Adipose tissue (tissue), 3 donors: Measurements from ENCODE around the gene MAPKAPK3. TPM values are rescaled to one million over a fixed set of nuclear protein-coding genes. Genes with fewer than 3 reads are reported as not detected.
"Not testable (repeated sequence)": the region's sequence is repeated elsewhere in the genome, so short reads cannot be mapped to it uniquely, and the experiment has no call there.

Experiments used
- H3K27ac ChIP-seq: one replicate; pipeline ENCODE4 v1.5.1; 2013; ENCODE audit warnings: low read depth, low read length
- WGBS, 3 donors: extraction: QIAGEN DNeasy Blood & Tissue Kit; methylation state at CpG; one replicate each; pipeline ENCODE4 v1.1.7; 2013; 5-methylcytosine and 5-hydroxymethylcytosine counted together
- polyA plus RNA-seq, 3 donors: library from polyadenylated mRNA; stranded (reverse); fragments of 200-250 nt; gene quantifications; one replicate each; pipeline ENCODE4 v1.2.3, GENCODE V29; 2013
- donor health status: healthy with polysubstance abuse.
- donor health status: Bipolar disorder and iron deficiency.
- donor health status: healthy.

The MAPKAPK3 gene
- polyA plus RNA-seq, 3 donors: 25.6 to 31.9 (median 30.6) TPM

DNA sequence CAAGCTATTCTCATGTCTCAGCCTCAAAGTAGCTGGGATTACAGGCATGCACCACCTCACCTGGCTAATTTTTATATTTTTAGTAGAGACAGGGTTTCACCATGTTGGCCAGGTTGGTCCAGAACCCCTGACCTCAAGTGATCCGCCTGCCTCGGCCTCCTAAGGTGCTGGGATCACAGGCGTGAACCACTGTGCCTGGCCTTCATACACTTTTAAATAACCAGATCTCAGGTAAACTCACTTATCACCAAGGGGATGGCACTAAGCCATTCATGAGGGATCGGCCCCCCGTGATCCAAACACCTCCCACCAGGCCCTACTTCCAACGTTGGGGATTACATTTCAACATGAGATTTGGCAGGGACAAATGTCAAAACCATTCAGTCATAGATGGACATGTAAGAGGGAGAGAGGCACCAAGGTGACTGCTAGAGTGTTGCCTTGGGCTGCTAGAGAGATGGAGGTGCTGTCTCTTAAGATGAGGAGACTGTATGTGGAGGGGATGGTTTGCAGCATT, 44.4 kb downstream of the MAPKAPK3 start:
- no peak overlapping the region for H3K27ac ChIP-seq
- WGBS, 3 donors: 63 to 82% (median 79%) methylated on average over 6 of the region's 6 CpGs

DNA sequence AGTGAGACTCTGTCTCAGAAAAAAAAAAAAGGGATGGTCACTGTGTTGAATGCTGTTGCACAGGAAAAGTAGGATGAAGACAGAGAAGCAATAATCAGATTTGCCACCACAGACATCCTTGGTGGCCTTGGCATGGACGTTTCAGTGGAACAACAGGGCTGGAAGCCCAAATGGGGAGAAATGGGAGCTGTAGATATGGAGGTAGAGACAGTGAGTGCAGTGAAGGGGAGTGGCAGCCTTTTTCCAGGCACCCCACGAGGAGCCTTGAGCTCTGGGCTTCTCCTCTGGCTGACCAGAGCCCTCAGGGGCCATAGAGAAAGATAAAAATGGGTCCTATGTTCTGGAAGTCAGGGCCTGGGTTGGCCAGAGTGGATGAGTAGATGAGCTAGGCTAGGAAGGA, 45.5 kb downstream of the MAPKAPK3 start:
- no peak overlapping the region for H3K27ac ChIP-seq
- 40 to 55% (median 53%) methylated on average over 2 of the region's 2 CpGs for WGBS, 3 donors

DNA sequence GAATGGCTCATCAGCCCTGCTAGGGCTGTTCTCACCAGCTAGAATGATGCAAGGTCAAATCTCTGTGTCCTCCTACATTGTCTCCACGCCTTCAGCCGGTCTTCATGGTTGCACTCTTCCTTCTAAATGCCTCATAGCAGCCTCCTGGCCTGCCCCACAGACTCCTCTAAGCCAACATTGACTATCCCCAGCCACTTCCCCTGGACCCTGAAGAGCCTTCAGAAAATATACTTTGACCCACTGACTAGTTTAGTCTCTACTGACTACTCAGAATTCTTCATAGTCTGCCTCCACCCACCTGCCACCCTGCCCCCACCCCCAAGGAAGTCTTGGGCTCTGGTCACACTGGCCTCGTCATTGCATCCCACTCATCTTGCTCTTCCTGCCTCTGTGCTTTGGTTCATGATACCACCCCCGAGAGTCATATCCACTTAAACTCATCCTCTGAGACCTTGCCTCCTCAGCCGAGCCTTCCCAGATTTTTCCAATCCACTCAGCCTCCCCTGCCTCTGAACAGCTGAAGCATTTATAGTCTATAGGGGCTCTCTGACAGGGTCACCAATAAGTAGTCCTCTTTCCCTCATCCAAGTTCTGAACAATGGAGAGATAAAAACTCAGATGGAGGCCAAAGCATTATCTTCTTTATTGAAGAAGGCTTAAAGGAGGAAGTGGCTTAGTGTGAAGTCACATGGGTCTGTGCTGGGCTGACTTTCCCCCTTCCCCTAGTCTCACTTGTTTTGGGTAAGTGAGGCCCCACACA, 48.3 kb downstream of the MAPKAPK3 start:
- WGBS, 3 donors: 72 to 85% (median 79%) methylated on average over 5 of the region's 5 CpGs

DNA sequence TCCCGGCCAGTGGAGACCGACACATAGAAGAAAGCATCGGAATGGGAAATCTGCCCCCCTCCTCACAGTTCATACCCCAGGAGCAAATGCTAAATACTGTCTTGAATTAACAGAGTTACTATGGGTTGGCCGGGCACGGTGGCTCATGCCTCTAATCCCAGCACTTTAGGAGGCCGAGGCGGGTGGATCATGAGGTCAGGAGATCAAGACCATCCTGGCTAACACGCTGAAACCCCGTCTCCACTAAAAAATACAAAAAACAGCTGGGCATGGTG, 48.8 kb downstream of the MAPKAPK3 start:
- not testable (repeated sequence) for H3K27ac ChIP-seq
- 72 to 90% (median 79%) methylated on average over 9 of the region's 9 CpGs for WGBS, 3 donors

More for the DNA sequence above, 48.3 kb downstream of the MAPKAPK3 start:
- no peak overlapping the region for H3K27ac ChIP-seq

DNA sequence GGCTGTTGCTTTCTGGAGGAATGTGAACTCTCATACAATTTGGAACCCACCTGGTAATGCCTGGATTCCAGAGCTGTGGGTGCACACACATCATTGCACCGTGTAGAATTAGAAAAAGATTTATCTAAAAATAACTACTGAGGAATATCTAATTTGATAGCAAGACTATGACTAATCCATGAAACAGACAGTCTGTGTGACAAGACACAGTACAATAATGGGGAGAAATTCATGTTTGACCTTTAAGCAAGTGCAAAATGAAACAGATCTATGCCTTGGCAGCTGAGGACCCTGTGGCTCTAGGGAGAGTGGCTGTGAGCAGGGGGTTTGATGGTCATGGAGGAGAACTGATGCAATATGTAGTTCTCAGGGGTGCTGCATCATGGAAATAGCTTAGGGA, 49.9 kb downstream of the MAPKAPK3 start:
- 42 to 46% (median 44%) methylated on average over 1 of the region's 1 CpG for WGBS, 3 donors
- H3K27ac ChIP-seq: no peak overlapping the region

DNA sequence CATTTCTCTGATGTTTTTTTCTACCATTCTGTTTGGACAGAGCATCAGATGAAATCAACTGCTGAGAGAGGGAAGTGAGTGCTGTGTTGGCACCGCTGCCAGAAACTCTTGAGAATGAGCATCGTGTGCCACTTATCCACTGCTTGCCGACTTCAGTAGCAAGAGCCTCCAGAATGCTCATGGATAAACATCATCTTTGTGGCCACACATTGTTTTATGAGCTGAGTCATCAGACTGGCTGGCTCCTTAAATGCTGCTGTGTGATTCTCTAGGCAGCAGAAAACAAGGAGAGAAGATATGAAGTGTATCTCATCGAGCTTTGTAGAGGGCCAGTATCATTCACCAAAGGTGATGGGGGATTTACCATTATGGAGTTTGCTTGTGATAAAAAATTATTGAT, 54.4 kb downstream of the MAPKAPK3 start:
- H3K27ac ChIP-seq: no peak overlapping the region
- 71 to 74% (median 72%) methylated on average over 4 of the region's 4 CpGs for WGBS, 3 donors

DNA sequence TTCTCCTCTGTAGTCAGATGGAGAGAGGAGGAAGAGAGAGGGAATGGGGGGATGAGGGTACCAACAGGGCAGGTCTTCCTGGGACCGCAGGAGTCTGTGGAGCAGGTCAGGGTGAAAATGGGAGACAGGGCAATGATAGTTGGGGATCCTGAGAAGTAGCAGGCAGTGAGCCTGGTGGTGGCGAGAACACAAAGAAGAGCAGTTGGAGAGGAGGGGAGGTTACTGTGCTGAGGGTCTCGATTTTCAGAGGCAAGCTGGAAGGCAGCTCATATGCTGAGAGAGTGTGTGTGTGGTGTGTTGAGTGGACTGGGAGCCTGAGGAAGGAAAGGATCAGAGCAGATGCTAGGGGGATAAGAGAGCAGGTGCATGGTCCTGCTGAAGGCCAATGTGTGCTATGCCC, 55.7 kb downstream of the MAPKAPK3 start:
- no peak overlapping the region for H3K27ac ChIP-seq
- 82 to 86% (median 83%) methylated on average over 3 of the region's 3 CpGs for WGBS, 3 donors

DNA sequence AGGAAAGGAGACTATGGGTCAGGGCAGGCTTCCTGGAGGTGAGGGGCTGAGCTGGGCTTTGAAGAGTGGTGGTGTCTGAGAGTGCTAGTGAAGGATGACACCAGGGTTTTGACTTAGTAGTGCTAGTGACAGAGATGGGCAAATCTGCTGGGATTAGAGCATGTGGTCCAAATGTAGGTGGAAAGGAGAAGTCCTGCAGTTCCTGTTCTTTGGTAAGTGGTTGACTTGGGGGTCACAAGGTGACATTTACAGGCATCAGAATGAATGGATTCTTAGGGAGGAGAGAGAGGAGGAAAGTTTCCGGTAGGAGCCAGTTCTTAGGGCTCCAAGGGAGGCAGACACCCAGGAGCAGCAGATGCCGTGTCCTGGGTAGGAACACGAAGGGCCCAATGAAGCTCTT, 57.0 kb downstream of the MAPKAPK3 start:
- WGBS, 3 donors: 35 to 48% (median 40%) methylated on average over 3 of the region's 3 CpGs
- no peak overlapping the region for H3K27ac ChIP-seq

DNA sequence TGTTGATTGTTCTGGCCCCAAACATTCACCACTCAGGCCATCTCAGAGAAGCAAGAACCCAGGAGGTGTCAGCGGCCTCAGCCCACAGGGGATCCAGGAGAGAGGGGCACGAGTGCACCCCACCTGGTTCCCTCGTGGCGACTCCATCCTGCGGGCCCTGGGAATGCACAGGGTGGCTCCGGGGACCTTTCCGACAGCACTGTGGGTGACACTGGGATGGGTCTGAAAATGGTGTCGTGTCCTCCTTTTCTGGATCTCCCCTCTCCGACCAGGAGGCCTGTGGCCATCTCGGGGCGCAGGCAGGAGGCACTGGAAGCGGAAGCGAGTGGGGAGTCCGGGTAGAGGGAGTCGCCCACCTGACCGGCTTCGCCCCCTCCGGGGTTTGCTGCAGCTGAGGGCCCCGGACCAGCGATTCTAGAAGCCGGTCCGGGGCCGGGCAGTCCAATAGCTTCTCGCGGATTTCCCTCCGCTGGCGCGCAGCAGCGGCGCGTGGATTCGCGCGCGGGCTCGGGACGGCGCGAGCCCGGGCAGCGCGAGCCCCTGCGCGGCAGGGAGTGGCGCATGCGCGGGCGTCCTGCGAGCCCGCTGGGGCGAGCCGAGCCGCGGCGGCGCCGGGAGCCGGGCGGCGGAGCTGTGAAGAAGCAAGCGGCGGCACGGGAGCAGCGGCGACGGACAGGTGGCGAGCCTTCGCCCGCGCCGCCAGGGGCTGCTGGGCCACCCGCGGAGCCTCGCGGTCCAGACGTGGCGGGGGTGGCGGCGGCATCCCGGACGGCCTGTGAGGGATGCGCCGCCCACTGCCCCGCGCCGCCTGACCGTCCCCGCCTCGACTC, 57.6 kb downstream of the MAPKAPK3 start, which contains the start of gene DOCK3:
TSS of gene DOCK3 (plus strand) at position 579 of the 830 bp plus-strand sequence. CDS start 337 bp downstream, outside the sequence.
- 3 to 4% (median 3%) methylated on average over 66 to 87 of the region's 89 CpGs for WGBS, 3 donors
- no peak within 1 kb of the TSS for H3K27ac ChIP-seq

DNA sequence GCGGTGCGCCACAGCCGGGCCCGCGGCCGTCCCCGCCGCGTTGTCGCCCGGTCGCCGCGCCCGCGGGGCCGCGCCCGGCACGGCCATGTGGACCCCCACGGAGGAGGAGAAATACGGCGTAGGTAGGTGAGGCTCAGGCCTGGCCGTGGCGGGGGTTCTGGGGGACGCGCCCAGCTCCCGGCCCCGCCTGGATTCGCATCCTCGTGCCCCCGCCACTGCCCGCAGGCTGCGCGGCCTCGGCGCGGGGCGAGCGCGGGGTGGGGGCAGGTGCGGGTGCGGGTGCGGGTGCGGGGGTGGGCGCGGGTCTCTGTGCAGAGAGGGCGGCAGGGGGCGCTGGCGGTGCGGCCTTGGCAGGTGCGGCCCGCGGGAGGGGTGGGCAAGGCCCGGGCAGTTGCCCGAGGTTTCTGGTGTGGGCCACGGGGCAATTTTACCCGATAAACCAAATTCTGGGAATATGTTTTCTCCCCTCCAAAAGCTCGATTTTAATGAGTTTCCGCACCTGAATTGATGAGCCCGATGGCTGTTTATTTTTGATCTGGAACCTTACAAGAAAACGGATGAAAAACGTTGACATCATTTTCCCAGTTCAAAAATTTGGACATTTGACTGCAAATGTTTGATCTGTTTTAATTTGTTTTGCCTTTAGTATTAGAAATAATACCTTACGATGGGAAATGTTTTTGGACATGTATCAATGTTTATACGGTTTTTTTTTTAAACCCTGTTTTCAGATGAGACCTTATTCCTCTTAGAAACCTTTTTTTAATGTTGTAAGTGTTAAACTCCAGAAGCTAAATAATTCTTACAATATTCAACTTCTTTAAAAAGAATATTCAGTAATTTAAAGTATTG, 58.5 kb downstream of the MAPKAPK3 start:
- H3K27ac ChIP-seq: no peak overlapping the region
- 3 to 4% (median 3%) methylated on average over 40 to 65 of the region's 65 CpGs for WGBS, 3 donors

DNA sequence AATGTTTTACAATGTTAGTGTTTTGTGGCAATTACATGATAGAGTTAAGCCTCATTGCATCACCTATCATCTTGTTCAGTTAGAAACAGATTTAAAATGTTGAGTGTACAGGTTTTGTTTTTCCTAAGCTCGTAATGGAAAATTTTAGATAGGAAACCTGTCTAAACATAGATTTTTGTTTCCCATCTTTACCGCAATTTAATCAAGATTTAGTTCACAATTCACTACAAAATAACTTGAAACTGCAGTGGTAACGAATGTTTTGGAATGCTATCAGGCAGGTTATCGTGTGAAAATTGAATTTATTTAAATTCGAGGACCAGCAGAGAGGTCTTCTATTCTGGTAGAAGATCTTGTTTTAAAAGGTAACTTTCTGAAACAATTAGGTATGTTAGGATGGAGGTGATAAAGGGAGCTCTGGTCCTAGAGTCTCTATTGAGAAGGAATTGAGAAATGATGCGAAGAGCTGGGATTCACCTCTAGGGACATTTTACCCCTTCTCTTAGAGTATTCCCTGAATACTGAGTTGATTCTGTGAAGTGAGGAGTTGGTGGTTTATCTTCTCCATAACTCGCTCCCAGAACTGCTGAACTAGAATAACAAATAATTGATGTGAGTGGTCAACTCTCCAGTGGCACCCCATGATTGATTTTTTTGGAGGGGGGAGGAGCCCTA, 59.2 kb downstream of the MAPKAPK3 start:
- H3K27ac ChIP-seq: no peak overlapping the region
- 68 to 83% (median 79%) methylated on average over 7 of the region's 7 CpGs for WGBS, 3 donors

DNA sequence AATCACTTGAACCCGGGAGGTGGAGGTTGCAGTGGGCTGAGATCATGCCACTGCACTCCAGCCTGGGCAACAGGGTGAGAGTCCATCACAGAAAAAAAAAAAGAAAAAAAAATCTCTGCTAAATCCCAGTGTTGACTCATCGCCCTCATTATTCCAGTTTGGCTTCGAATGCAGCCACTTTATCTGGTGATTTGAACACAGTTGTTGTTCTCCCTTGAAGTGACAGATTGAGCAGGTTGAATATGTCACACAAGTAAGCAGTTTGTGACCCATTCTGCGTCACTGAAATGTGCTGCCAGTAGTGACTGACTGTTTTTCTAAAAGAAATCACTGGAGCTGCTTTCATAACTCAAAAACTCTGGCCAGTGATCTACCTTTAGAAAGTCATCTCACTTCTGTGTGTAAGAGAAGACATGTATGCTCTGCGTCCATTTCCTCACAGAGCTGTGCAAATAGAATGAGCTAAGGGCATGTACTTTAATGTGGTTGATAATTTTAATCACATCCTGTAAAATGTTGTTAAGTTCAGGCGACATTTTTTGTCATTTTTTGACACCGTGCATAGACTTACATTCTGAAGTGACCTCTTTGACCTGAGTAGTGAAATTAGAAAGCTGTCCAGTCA, 70.3 kb downstream of the MAPKAPK3 start:
- no peak overlapping the region for H3K27ac ChIP-seq
- 61 to 81% (median 79%) methylated on average over 7 of the region's 7 CpGs for WGBS, 3 donors

DNA sequence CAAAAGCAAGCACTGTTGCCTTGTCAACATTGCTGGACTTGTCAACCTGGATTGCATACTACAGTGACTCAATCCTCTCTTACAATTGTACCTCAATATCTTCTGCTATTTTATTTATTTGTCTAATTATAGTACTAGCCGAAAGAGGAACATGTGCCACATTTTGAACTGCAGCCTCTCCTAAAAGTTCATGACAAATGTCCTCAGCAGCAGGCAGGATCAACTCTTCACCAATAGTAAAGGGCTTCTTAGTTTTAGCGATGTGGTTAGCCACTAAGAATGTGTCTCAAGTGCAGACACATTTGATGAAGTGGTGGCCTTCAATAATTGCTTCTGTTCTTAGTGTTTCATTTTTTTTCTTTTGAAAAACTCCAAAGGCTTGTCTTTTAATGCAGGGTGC, 71.0 kb downstream of the MAPKAPK3 start:
- WGBS, 3 donors: 75 to 83% (median 82%) methylated on average over 2 of the region's 2 CpGs

DNA sequence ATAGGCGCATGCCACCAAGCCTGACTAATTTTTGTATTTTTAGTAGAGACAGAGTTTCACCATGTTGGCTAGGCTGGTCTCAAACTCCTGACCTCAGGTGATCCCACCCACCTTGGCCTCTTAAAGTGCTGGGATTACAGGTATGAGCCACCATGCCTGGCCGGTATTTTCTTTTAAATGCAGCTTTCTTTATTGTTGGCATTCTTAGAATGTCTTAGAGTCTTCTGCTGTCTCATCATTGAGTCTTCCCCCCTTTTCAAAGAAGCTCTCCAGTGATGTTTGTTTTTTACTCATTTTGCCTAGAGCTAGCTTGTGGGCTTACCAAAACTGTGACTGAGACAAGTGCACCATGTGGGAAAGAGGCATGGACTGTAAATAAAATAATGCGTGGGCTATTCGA, 71.7 kb downstream of the MAPKAPK3 start:
- 82 to 90% (median 89%) methylated on average over 4 of the region's 4 CpGs for WGBS, 3 donors
- not testable (repeated sequence) for H3K27ac ChIP-seq

More for the DNA sequence above, 71.0 kb downstream of the MAPKAPK3 start:
- no peak overlapping the region for H3K27ac ChIP-seq

DNA sequence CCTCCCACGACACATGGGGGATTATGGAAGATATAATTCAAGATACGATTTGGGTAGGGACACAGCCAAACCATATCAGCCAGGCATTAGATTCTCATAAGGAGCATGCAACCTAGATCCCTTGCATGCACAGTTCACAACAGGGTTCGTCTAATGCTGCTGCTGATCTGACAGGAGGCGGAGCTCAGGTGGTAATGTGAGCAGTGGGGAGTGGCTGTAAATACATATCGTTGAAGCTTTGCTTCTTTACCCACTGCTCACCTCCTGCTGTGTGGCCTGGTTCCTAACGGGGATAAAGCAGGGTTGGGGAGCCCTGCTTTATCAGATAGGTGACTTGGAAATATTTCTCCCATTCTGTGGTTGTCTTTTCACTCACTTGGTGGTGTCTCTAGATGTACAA, 72.6 kb downstream of the MAPKAPK3 start:
- 35 to 50% (median 47%) methylated on average over 6 of the region's 6 CpGs for WGBS, 3 donors
- no peak overlapping the region for H3K27ac ChIP-seq

DNA sequence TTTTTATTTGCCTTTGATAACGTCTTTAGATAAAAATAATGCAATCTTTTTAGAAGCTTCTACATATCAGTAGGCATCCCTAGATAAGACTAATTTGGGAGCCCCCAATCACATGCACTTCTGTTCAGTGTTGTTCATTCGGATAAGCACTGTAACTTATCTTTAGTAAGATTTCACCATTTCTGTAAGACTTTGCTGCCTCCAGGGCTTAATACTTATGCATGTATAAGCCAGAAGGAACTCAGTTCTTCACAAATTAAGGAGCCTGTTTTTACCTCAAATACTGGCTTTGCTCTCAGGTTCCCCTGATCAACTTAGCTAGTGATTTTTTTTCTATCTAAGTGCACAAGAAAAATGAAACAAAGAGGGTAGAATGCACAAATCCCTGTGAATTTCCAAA, 78.1 kb downstream of the MAPKAPK3 start:
- WGBS, 3 donors: 65 to 90% (median 86%) methylated on average over 2 of the region's 2 CpGs

DNA sequence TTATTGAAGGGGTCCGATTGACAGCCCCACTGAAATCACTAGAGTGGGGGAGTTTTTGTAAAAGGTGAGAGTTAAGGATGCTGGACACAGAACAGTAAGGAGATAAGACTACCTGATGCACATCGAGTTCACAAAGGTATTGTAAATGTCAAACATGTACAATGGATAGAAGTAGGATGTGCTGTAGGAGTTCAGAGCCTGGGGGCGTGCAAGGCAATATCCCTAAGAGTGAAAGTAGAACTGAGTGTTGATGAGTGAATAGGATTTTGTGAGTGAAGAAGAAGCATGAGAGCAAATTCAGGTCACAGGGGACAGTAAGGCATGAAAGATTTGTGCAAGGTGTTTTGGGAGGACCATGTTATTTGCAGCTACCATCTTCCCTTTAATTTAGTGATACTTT, 79.3 kb downstream of the MAPKAPK3 start:
- WGBS, 3 donors: 77 to 91% (median 90%) methylated on average over 3 of the region's 3 CpGs
- H3K27ac ChIP-seq: no peak overlapping the region

More for the DNA sequence above, 78.1 kb downstream of the MAPKAPK3 start:
- no peak overlapping the region for H3K27ac ChIP-seq

DNA sequence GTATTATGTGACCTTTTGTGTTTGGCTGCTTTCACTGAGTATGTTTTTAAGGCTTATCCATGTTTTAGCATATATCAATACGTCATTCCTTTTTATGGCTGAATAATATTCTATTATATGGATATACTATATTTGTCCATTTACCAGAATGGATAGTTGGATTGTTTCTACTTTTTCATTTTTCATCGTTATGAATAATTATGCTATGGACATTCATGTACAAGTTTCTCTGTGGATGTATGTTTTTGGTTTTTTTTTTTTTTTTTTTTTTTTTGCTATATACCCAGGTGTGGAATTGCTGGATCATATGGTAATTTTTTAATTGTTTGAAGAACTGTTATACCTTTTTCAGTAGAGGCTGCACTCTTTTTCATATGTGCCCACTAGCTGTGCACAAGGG, 81.3 kb downstream of the MAPKAPK3 start:
- H3K27ac ChIP-seq: no peak overlapping the region
- WGBS, 3 donors: 93 to 96% (median 94%) methylated on average over 2 of the region's 2 CpGs
